HG03342 (cell line): Measurements from ENCODE around the gene BCL6.

Source experiments
- ATAC-seq: cut with Tn5 transposase; IDR thresholded peaks from one replicate; pipeline ENCODE4 v1.9.1; 2021; ENCODE audit warnings: mild to moderate bottlenecking, moderate library complexity; ENCODE audit not compliant: unreplicated experiment

BCL6 gene

DNA sequence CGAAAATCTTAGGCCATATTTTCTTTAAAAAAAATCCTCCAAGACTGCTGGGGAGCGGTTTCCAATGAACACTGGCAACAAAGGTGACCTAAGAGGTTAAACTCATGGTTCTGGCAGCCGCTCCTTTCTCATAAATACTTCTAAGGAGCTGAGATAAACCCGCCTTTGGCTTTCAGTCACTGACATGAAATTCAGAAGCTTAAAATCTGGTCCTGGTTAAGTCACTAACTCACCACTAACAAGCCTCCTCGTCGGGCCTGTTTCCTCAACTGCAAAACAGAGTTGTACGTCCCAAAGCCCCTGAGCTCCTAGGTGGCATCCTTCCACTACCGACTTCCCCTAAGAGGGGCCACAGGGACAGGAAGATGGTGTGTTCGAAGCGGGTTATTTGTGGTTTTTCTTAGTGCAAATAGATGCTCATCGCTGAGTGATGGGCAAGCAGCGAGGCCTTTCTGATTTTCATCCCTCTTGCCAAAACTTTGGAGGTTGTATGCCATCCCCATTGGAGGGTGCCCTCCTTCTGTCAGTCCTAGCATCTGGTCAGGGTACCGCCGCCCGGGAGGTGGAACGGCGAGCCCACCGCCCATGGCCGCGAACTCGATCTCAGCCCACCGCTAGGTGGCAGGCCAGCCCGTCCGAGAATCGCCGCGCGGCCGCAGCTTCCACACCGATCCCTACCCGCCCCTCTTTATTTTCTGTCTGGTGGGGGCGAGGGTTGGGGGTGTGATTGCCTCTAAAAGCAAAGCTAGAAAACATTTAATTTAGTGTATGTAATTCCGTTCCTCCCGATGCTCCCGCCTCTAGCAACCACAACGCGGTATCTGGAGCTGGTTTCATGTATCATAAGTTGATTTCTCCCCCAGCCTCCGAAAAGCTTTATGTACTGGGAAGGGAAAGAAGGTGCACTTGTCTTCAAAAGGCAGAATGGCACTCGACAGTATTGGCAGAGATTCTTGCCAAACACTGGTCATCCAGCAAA, 4.6 kb downstream of the BCL6 start:
- ATAC-seq, result no peak

DNA sequence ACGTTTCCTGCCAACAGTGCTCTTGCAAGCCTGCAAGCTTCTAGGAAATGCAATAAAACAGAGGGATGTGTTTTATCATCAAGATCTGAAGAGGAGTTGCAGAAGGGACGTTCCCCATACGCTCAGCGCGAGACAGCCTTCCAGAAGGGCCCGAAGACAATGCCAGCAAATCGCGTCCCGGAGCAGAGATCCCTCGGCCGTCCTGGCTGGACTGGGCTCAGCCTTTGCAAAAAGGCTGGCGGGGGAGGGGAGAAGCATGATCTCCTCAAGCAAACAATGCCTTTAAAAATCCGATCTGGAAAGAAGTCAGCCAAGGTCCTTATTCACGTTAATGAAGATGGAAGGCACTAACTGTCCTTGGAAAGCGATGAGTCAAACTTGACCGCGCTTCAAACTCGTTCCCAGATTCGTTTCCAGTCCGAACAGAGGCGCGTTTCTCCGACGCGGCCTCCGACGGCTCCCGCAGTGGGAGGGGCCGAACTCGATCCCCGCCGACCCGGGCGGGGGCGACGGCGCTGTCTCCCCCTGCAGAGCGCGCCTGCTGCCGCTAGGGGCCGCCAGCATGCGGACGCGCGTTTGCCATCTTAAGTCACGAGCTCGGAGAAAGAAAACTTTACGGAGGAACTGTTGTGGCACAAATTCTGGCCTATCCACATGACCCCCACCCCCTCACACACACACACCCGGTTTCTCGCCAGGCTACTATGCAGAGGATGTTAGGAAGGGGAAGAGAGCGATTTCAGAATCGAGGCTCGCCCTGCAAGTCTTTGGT, 5.5 kb downstream of the BCL6 start:
- no peak for ATAC-seq

DNA sequence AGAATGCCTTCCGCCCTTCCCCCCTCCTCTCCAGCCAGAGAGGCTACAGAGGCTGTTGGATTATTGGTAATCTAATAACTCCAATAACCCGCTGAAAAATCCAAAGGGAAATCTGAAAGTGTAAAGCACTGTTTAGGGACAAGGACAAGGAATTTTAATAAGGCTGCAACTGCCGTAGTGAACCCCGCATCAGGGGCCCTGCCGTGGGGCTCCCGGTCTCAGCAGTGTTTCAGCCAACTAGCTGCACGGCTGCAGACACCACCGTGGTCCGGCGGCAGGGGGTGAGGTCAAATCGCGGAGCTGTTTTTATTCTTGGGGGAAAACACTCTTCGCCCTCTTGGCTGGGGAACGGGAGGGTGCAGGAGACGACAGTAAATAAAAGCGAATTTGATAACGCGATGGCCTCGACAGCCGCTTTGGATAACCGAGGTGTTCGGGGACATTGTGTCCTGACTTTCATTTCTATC, 6.1 kb downstream of the BCL6 start:
- no peak for ATAC-seq

DNA sequence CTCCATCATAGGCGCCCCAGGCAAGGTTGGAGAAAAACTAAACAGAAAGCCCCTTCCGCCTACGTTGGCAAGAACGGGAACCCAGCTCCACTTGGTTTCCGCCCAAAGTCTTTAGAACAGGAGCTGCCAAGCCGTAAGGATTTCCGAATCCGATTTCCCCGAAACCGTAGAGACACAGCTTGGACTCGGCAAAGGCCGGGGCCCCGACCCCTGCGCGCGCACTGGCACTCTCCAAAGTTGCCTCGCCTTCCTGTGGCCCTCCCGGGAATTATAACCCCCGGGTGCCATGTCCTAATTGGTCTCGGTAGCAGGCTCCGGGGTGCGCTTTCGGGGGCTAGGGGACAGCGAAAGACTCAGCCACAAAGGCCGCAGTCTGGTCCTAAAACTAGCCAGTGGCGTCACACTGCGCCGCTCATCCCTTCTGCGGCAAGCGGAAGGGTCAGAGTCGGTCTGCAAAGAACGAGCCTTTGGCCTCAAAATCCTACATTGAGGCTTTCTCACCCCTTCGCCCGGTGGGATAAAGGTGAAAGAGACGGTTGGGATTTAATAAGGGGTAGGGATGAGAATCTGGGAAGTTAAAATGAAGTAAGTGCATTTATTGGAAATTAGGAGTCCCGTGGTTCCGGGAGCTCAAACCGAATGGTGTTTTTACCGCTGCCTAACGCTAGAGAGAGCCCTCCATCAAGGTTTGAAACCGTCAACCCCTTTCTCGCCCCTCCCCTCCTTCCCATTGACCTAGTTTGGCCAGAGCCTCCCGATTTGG, 6.8 kb downstream of the BCL6 start:
- ATAC-seq, result peak; percentile 54

DNA sequence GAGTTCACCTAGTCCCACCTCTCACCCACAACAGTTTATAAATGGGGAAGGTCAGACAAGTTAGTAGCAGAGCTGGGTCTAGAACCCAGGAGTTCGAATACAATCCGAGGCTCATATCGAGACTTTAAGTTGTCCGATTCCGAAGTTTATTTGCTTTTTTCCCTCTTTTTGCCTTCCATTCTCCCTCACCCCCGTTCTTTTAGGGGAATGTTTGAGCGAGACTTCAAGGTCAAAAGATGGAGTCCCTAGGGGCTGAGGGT, 7.3 kb downstream of the BCL6 start:
- no peak for ATAC-seq

DNA sequence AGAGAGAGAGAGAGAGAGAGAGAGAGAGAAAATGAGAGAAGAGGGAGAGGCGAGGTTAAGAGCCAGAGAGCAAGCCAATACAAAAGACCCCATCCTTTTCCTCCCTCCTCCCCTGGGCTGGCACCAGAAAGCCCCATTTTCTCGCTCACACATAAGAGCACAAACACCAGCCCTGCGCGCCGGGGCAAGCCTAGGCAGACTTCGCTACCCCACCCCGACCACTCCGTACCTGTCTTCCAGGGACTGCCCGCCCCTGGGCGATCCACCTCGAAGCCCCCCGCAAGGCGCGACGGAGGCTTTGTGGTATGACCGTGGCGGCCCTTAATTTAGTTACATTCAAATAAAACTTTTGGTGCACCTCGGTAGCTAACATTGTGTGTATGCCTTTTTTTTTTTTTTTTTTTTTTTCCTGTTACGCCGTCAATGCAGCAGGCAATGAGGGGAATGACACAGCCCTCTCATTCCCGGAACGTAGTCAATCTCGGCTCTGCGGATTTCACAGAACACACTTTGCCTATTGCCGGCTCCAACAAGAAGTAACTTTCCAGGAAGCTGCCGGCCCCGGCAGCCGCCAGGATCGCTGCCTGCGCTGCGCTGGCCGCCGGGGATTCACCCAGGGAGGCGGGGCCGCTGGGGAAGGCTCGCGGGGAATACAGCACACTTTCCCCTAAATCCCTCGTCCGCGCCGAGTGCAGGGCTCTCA, 7.7 kb downstream of the BCL6 start:
- no peak for ATAC-seq

DNA sequence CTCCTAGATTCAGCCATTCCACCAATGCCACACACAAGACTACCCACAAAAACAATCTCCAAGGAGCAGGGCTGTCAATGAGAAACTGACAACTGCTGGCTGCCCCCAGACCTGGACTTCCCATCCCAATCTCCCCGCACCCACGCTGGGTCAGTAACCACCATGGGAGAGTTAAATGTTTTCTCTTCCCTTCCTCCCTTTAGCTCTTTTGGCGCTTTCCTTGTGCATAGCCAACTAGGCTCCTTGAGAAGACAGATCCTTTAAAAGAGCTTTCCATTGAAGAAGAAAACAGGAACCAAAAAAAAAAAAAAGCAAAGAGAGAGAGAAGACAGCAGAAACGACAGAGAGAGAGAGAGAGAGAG, 8.3 kb downstream of the BCL6 start:
- no peak for ATAC-seq

DNA sequence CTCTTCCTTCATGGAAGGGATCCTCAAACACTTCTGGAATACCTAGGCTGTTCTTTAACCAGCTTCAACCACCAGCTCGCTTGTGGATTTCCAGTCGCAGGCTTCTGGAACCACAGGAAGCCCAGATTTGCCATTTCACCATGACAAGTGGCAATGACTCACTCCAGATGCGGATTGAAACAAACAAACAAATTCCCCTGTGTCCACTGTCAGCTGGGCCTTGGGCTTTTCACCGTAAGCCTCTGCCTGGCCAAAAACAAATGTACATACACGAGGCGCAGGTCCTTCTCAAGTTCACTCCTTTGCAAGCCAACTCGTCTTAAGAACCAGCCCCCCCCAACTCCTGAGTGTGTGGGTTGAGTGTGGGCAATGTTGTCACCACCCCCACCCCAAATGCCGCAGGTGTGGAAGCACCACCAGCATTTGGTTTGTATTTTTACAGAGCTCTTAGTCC, 8.8 kb downstream of the BCL6 start:
- no peak for ATAC-seq

DNA sequence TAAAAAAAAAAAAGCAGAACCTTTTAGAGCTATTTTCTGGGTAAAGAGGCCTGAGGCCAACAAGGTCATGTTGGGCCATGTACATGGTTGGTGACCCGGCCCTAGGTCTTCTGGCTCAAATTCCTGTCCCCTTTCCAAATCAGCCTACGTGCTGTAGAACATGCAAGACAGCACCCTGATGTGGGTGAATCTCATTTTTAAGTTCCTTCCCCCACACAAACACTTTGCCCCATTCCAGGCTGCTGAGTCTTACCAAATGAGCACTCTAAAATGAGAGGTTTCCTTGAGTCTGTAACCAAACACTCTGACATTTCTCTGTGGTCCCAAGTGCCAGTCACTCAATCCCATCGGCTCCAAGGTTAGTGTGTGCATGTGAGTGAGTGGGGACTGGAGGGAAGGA, 9.4 kb downstream of the BCL6 start:
- ATAC-seq, result no peak

DNA sequence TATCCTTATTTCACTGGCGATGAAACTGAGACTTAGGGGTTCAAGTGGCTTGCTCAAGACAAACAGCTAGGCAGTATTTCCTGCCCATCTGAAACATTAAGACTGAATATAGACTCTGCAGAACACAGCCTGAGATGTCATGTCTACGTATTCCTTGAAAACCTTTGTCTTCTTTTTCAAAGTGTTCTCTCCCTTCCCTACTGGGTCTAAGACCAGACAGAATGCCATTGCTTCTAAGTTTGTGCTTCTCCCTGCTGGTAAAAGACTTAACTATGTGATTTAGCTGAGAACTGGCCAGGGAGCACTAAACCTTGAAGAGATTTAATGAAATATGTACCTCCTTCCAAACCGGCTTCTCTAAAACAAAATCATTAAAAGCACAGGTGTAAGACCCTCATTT, 9.9 kb downstream of the BCL6 start:
- no peak for ATAC-seq

DNA sequence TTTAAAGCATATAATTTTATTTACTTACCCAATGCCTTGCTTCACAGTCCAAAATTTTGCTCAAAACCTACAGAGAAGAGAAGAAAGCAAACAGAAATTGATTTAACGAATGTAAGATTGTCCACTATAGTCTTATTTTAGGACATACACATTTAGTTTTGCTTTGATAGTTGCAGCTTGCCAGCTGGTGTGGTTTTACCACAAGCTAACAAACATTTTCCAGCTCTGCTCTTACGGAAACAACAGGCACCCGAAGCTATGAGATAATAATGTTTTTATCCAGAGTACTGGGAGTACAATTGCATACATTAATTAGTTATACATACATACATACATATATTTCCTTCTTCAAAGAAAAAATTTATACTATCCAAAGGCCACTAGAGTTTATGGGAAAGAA, 10.4 kb downstream of the BCL6 start:
- no peak for ATAC-seq

DNA sequence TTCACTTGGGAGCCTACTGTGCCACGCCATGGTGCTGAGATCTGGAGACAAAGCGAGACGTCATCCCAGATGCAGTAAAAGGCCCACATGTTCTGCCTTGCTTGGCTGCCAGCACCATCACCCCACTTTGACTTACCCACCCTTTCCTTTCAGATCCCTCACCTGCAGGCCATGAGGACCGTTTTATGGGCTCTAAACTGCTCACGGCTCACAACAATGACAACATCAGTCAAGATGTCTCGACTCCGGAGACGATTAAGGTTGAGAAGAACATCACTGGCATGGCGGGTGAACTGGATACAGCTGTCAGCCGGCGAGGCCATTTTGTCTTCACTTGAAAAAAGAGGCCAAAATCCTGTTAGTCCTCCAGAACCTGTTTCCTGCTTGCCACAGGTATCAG, 11.9 kb downstream of the BCL6 start:
- ATAC-seq, result no peak

DNA sequence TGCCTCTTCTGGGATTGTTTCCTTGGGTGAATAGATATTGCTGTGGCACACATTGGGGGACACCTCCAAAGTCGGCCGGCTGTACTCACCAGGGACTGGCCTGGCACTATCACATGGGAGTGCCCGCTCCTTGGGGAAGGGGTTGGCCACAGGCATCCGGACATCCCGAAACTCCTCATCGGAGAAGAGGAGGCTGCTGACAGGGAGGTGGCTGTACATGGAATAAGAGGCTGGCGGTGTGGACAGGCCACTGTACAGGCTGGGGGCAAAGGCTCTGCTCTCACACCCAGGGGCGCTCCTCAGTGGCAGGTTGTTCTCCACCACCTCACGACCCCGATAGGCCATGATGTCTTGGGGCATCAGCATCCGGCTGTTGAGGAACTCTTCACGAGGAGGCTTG, 15.7 kb downstream of the BCL6 start:
- ATAC-seq, result no peak

DNA sequence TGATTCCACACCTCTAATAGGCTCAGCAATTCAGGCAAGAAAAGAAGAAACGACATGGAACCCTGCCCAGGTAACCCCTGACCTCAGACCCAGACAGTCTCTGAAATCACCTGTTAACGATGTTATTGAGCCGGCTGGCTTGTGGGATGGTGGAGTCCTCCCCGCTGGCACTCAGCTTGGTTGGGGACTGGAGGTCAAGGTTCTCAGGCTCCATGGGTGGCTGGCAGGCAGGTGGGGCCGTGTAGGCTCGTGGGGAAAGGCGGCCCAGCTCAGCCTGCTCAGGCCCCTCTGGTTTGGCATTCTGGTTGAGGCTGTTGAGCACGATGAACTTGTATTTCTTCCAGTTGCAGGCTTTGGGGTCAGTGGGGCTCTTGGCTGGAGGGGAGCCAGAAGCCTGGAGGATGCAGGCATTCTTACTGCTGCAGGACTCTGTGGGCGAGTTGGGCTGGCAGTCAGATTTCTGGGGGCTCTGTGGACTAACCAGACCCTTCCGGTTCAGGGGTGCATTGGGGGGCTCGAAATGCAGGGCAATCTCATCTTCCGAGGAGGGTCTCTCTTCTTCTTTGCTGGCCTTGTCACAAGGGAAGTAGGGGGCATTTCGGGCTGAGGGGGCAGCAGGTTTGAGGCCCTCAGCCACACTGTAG, 16.2 kb downstream of the BCL6 start:
- no peak for ATAC-seq

DNA sequence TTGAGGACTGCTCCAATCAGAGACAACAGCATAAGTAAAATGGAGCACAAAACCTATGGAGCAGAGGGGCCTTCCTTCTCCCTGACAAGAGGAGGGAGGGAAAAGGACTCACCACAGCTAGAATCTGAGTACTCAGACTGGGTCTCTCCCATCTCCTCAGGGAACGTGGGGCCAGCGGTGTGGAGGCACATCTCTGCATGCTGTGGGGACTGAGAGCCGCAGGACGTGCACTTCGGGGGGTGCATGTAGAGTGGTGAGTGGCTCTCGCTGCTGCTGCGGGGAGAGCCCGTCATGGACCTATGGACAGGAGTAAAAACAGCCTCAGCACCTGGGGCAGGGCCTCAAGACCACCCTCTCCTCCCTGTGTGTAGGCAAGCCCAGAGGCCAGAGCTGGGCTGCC, 17.0 kb downstream of the BCL6 start:
- ATAC-seq, result no peak

DNA sequence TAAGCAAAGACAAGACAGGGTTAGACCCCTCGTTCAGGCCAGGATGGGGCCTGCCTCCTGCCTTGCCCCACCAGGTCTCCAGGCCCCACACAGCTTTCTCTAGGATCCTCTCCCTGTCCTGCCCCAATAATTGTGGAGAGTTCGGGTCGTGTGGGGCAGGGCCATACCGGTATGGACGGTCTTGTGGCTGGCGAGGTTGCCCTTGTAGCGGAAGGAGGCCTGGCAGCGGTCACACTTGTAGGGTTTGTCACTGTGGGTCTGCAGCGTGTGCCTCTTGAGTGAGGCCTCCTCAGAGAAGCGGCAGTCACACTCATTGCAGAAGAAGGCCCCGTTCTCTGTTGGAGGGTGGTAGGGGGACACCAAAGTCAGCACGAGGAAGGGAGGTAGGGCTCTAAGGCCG, 18.7 kb downstream of the BCL6 start:
- no peak for ATAC-seq

DNA sequence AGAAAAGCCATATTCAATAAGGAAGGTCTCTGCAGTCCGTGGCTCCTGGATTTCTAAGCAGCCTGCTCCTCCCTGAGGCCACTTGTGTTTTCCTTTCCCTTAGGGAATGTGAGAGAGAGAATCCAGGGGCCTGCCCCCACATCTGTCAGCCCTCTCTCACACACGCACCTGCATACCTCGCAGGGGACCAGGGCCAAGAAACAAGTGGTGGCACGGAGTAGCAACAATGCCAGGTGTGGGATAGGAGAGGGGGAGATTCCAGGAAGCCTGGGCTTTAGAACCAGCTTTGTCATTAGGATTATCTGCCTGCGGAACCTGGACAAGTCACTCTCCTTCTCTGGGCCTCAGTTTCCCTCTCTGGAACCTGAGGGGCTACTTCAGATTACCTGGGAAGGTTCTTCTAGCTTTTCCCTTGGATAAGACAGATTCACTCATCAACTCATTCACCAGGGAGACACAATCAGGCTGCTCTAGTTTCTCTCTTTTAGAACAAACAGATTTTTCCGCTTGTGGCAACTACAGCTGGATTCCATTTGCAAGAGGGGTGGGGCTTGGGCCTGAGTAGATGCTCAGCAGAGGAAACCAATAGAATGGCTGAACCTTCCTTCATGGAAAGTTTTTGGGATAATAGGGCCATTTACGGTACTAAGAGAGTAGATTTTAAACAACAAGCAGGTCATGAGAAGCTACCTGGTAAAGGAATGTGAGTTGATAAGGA, 19.5 kb downstream of the BCL6 start:
- no peak for ATAC-seq

DNA sequence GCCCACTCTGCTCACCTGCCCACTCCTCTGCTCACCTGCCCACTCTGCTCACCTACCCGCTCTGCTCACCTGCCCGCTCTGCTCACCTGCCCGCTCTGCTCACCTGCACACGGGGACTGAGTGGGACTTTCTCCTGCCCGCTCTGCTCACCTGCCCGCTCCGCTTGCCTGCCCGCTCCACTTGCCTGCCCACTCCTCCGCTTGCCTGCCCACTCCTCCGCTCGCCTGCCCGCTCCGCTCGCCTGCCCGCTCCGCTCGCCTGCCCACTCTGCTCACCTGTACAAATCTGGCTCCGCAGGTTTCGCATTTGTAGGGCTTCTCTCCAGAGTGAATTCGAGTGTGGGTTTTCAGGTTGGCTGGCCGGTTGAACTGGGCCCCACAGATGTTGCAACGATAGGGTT, 20.0 kb downstream of the BCL6 start:
- ATAC-seq, result no peak

DNA sequence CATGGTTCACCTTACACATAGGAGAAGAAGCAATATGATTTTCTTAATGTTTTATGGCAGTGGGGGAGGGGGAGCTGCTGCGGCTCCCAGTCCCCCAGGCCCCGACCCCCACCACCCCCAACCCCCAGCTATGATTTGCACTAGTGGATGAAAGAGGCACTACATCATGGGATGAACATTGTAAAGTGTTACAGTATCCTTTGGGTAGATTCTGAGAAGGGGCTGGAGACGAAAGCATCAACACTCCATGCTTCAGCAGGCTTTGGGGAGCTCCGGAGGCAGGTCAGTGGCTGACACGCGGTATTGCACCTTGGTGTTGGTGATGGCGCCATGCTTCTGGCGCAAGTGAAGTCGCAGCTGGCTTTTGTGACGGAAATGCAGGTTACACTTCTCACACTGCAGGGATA, 23.1 kb downstream of the BCL6 start:
- no peak for ATAC-seq

DNA sequence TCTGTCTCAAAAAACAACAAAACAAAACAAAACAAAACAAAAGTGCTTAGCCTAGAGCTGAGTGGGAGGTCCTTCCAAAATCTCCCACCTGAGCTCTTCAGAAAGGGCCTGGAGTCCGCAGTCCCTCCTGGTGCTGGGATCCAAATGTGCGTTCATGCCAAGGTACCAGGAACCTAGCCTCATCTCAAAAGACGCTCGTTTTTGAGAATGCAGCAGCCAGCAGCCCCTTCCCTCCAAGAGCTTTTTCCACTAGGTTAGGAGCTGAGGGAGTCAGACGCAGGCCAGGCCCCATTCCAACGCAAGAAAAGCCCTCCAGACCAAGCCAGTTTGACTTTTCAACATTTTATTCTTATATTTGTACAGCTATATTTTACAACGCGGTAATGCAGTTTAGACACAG, 24.2 kb downstream of the BCL6 start:
- no peak for ATAC-seq
